PFSK-1 (cell line): ENCODE measurements around the gene CCDC51.

Source experiments
- POLR2AphosphoS5 ChIP-seq: IDR thresholded peaks from 2 replicates; pipeline ENCODE4 v1.6.1; 2012; ENCODE audit warnings: low read depth, mild to moderate bottlenecking, control low read depth, low read length, moderate library complexity
- REST ChIP-seq, 2 experiments: IDR thresholded peaks; 2 replicates each; pipeline versions ENCODE4 v1.6.1 to v1.8.0; 2011 to 2012; ENCODE audit warnings: low read depth in 2 of 2, low read length in 2 of 2, control low read depth in 1 of 2, inconsistent platforms in 1 of 2, mild to moderate bottlenecking in 1 of 2, moderate library complexity in 1 of 2; ENCODE audit not compliant: insufficient read depth in 1 of 2
- TAF1 ChIP-seq: IDR thresholded peaks from 2 replicates; pipeline ENCODE4 v1.6.1; 2012; ENCODE audit warnings: low read length, control low read depth, borderline replicate concordance; ENCODE audit not compliant: insufficient read depth

DNA sequence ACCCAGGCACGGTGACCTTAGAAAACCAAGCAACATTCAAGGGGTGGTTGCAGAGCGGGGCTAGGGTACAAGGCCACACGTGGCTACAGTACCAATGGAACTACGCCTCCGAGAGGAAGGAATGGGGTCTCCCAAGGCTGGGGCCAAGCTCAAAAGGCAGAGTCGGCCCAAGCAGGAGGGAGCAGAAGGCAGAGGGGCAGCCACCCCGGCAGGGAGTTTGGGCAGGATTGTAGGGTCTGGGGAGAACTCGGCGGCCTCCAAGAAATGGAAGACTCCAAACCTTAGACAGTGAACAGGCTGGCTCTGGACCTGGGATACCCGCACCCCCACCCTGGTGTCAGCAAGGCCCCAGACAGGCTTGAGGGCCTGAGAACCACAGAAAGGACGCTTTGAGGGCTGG lies 35.3 kb upstream of the CCDC51 start:
- no peak for TF ChIP-seq POLR2AphosphoS5
- no peak for TF ChIP-seq REST (IDR thresholded peaks at IDR 0.05; ENCODE audit: insufficient read depth in 1 of 2, low read depth in 2 of 2, low read length in 2 of 2)
- TF ChIP-seq TAF1: no peak
